ENCODE measurements around the gene SNN. TPM values are rescaled to one million over a fixed set of nuclear protein-coding genes. Genes with fewer than 3 reads are reported as not detected.

The SNN gene
- total and polyA plus RNA-seq, 9 of the 15 experiments (the other 6 are each of a cell fraction or from before 2014, with no cell fraction given): 0.07 to 2.9 (median 1.9) TPM

DNA sequence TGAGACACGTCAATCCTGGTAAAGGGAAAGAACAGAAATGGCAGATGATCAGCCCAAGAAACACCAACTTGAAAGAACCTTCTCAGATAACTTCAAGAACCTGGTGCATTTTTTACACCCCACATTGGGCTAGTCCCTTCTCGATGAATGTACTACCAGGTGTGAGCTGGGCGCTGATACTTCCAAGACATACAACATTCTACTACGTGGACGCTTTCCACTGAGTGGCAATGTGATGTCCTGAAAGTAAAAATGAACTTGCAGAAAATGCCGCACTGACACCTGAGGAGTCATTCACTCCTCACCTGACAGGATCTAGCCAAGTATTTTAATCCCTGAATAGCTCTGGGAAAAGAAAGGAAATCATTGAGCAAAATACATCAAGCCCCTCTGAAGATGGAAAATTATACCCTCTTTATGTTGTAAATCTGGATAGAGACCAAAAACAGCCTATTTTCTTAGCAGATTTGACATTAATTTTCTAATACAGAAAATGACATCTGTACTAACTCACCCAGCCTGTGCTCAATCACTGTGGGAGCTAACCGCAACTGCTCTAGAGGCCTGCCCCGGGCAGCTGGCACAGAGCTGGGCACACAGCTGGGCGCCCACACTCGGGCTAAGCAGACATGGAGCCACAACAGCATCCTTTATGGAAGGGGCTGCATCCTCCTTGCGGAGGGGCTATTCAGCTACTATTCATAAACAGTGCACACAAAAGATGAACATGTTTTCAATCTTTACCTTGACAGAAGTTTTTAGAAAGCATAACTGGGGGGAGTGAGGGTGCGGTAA lies 16.2 kb downstream of the SNN start:
- intact Hi-C loops (cut with micrococcal nuclease): no loop called here
- no peak for FAIRE-seq

More for the DNA sequence above, 16.2 kb downstream of the SNN start:
- Histone ChIP-seq H3K4me2 (ENCODE audit: insufficient read depth, low read length) (no peak overlapping the region), H4K20me1 (replicated peaks; ENCODE audit: control insufficient read depth, insufficient read depth, low read length) (no peaks in the 10 kb centered on the region), H3K9ac (ENCODE audit: insufficient read depth in 1 of 2, low read depth in 2 of 2, low read length in 2 of 2) (no peak overlapping the region), H3K4me1 (replicated peaks in 1 of 2; ENCODE audit: control insufficient read depth in 2 of 2, insufficient read depth in 2 of 2, low read length in 2 of 2) (peaks cover 0 to 9% of the 10 kb centered on the region in 2 experiments; a peak in 1 of 5 replicates), H3K79me2 (ENCODE audit: control insufficient read depth, insufficient read depth, low read length) (no peaks in the 10 kb centered on the region), H3K4me3 (no peak overlapping the region), H3K9me3 (replicated peaks; ENCODE audit: control insufficient read depth, insufficient read depth, low read depth, low read length) (no peaks in the 10 kb centered on the region), H3K9me1 (ENCODE audit: control insufficient read depth, insufficient read depth, low read length) (no peaks in the 10 kb centered on the region), H3K27ac (ENCODE audit: extremely low read depth, low read depth, low read length) (no peak overlapping the region), H3K27me3 (ENCODE audit: control insufficient read depth in 2 of 2, insufficient read depth in 2 of 2, low read length in 2 of 2) (no peaks in the 10 kb centered on the region), H2AFZ (ENCODE audit: low read depth, low read length) (no peak overlapping the region), H3K36me3 (ENCODE audit: control insufficient read depth, insufficient read depth, low read length) (peaks cover 96% of the 10 kb centered on the region)
- ATAC-seq: no peak
- CTCF ChIA-PET (ENCODE audit: low intra/inter-chr PET ratio): no interaction called here
- in situ Hi-C loops (cut with MboI): no loop called here
- WGBS (ENCODE audit: insufficient coverage, low coverage, missing lambda C conversion rate): 94% methylated on average over 12 of the region's 12 CpGs
- DNase-seq (ENCODE audit: extremely low read depth in 1 of 4, low spot score in 3 of 4): no peak
- TF ChIP-seq MYC (IDR thresholded peaks at IDR 0.05; ENCODE audit: low read depth, low read length) (no peak), MYC (CRISPR knock-in tag; IDR thresholded peaks at IDR 0.05; ENCODE audit: borderline replicate concordance, low read depth) (no peak), CREM (IDR thresholded peaks at IDR 0.05; ENCODE audit: low read depth) (no peak), SMAD3 (CRISPR knock-in tag; conservative IDR thresholded peaks at IDR 0.05) (no peak), SMAD2 (IDR thresholded peaks at IDR 0.05; ENCODE audit: low read depth, low read length) (no peak), ELK1 (CRISPR knock-in tag; IDR thresholded peaks at IDR 0.05) (no peak), PHF21A (IDR thresholded peaks at IDR 0.05; ENCODE audit: borderline replicate concordance, low read depth) (no peak), STAT5A (IDR thresholded peaks at IDR 0.05; ENCODE audit: borderline replicate concordance, low read length) (no peak), POLR2AphosphoS2 (IDR thresholded peaks at IDR 0.05; ENCODE audit: low read length) (no peak)
- TF ChIP-seq, protein P1, sequence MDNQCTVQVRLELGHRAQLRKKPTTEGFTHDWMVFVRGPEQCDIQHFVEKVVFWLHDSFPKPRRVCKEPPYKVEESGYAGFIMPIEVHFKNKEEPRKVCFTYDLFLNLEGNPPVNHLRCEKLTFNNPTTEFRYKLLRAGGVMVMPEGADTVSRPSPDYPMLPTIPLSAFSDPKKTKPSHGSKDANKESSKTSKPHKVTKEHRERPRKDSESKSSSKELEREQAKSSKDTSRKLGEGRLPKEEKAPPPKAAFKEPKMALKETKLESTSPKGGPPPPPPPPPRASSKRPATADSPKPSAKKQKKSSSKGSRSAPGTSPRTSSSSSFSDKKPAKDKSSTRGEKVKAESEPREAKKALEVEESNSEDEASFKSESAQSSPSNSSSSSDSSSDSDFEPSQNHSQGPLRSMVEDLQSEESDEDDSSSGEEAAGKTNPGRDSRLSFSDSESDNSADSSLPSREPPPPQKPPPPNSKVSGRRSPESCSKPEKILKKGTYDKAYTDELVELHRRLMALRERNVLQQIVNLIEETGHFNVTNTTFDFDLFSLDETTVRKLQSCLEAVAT (IDR thresholded peaks at IDR 0.05): no peak
- TF ChIP-seq, protein P2, sequence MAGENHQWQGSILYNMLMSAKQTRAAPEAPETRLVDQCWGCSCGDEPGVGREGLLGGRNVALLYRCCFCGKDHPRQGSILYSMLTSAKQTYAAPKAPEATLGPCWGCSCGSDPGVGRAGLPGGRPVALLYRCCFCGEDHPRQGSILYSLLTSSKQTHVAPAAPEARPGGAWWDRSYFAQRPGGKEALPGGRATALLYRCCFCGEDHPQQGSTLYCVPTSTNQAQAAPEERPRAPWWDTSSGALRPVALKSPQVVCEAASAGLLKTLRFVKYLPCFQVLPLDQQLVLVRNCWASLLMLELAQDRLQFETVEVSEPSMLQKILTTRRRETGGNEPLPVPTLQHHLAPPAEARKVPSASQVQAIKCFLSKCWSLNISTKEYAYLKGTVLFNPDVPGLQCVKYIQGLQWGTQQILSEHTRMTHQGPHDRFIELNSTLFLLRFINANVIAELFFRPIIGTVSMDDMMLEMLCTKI (IDR thresholded peaks at IDR 0.05; ENCODE audit: partially characterized antibody): no peak
- POLR2A ChIA-PET: interaction anchor here (0.7 to 1.1 kb wide), 2 partner anchors 41 to 45 kb away, joined by 3 to 4 read pairs; no protein-coding TSS in a partner anchor
- BruUV-seq (replicated peaks): no TSS peak

All from K562 (cell line).